GM12865 (cell line): ENCODE results near the gene TMEM131.
"Not testable (repeated sequence)": the region's sequence is repeated elsewhere in the genome, so short reads cannot be mapped to it uniquely, and the experiment has no call there.

ENCODE experiments used
- DNase-seq: peaks from one replicate; pipeline ENCODE4 v3.0.0; 2010; ENCODE audit warnings: low read depth
- H3K4me3 ChIP-seq: 2 replicates; pipeline ENCODE4 v1.5.1; 2011; ENCODE audit warnings: mild to moderate bottlenecking, low read depth, low read length, control low read depth
- CTCF ChIP-seq: IDR thresholded peaks from 2 replicates; pipeline ENCODE4 v1.5.1; 2011; ENCODE audit warnings: low read length, control low read depth, low read depth, inconsistent platforms; ENCODE audit not compliant: insufficient read depth; ENCODE audit errors: missing control alignments

Gene TMEM131

GRCh38 chr2:98028101-98028561 is 32.4 kb upstream of the TMEM131 start:
- no peak for DNase-seq
- H3K4me3 ChIP-seq = peak overlapping the region; percentile 3; the same call in 1 of the 2 replicates
- no peak for TF ChIP-seq CTCF

- H3K4me3 ChIP-seq = peak overlapping the region; percentile 3; the same call in 1 of the 2 replicates
- TF ChIP-seq CTCF = no peak
- DNase-seq = peak; percentile 73
Observed at GRCh38 chr2:98027538-98027937, 31.8 kb upstream of the TMEM131 start.

- peak; percentile 93 for DNase-seq
- no peak for TF ChIP-seq CTCF
- H3K4me3 ChIP-seq = peak overlapping the region; percentile 37
Observed at GRCh38 chr2:98026927-98027522, 31.3 kb upstream of the TMEM131 start.

GRCh38 chr2:98026292-98026691 is 30.5 kb upstream of the TMEM131 start:
- DNase-seq = no peak
- peak overlapping the region; percentile 37 for H3K4me3 ChIP-seq

GRCh38 chr2:98025481-98026037 is 29.8 kb upstream of the TMEM131 start:
- no peak overlapping the region for H3K4me3 ChIP-seq
- no peak for TF ChIP-seq CTCF
- DNase-seq = no peak

More at GRCh38 chr2:98026292-98026691, 30.5 kb upstream of the TMEM131 start:
- TF ChIP-seq CTCF = no peak

- DNase-seq, H3K4me3 ChIP-seq: not testable (repeated sequence)
Observed at GRCh38 chr2:98022067-98022466, 26.3 kb upstream of the TMEM131 start.

GRCh38 chr2:98020992-98021713 is 25.4 kb upstream of the TMEM131 start:
- no peak for DNase-seq
- no peak overlapping the region for H3K4me3 ChIP-seq
- TF ChIP-seq CTCF = no peak
